Endometrium (tissue), 2 donors: ENCODE results near the gene ATN1.

ENCODE experiments used
- FAIRE-seq: peaks from 2 replicates; lab custom pipeline; 2012; peaks lifted over from hg19 to GRCh38; lab: Jason Lieb, UNC
- donor health status: control.
- donor health status: control.

ATN1 gene

DNA sequence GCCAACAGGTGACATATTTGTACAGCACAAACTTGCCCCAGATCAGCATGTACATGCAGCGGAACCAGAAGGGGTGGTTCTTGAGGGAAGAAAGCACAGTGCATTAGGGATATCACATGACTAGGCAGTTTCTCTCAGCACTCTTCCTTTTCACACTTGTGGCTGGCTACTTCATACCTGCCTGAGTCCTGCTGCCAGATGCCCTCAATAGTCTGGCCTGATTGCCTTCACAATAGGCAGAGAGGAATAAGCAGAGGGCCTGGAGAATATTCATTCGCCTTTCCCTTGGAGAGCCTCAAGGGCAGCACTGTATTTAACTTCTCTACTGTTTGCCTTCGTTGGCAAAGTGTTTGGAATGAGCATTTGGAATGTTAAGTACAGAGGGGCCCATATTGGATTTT is 50.9 kb downstream of the ATN1 start:
- no peak for FAIRE-seq

DNA sequence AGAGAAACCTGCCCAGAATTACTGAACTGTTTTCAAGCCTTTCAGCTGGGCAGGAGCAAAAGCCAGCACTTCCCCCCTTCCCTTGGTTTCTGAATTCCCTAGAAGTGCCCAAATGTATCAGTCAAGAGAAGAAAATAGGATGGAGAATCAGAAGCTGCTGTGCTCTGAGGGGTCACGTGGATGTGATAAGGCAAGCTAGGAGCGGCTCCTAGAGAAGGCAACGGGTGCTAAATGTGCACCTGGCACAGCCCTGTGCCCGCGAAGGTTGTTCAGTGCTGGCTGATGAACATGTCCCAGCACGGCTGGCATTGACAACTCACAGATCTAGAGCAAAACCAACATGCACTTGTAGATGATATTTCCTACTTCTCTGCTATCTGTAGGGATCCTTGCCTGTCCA is 51.3 kb downstream of the ATN1 start:
- FAIRE-seq = no peak

DNA sequence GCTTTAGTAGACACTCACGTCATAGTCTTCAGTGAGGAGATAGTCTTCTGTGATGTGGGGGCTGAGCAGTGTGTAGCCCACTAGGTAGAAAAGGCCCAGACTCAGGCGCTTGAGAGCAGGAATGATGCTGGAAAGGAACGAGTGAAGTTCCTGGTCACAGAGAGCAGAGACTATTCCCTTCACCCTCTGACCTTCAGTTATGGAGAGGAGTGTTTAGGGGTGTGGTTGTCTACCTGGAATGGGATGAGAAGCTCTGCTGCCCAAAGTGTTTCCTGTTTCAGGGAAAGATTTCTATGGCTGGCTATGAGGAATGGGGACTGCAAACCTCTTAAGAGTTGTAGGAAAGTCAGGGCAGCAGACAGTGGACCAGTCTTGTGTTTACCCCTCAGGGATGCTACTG is 51.7 kb downstream of the ATN1 start:
- FAIRE-seq = no peak

DNA sequence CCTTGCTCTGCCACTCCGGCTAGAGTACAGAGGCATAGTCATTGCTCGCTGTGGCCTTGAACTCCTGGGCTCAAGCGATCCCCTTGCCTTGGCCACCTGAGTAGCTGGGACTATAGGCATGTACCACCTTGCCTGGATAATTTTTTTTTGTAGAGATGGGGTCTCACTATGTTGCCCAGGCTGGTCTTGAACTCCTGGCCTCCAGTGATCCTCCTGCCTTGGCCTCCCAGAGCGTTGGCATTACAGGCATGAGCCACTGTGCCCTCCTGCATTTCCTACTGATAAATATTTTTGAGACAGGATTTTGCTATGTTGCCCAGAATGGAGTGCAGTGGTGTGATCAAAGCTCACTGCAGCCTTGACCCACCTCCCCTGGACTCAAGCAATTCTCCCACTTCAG is 52.3 kb downstream of the ATN1 start:
- no peak for FAIRE-seq

DNA sequence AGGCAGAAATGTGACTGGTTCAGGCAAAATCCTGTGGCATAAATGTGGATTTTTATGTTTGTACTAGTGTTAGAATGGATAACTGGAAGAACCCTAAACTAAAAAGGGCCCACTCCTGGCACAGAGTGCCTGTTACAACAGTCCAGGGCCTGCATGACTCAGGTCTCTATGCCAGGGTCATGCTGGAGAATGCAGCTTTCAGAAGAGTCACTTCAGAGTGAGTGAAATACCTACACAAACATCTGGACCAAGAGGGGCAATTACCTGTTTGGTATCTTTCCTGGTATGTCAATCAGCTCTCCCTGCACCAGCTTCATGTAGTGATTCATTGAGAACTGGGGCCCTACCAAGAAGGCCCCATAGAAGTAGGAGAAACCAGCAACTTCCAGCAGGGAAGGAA is 53.0 kb downstream of the ATN1 start:
- FAIRE-seq = no peak

DNA sequence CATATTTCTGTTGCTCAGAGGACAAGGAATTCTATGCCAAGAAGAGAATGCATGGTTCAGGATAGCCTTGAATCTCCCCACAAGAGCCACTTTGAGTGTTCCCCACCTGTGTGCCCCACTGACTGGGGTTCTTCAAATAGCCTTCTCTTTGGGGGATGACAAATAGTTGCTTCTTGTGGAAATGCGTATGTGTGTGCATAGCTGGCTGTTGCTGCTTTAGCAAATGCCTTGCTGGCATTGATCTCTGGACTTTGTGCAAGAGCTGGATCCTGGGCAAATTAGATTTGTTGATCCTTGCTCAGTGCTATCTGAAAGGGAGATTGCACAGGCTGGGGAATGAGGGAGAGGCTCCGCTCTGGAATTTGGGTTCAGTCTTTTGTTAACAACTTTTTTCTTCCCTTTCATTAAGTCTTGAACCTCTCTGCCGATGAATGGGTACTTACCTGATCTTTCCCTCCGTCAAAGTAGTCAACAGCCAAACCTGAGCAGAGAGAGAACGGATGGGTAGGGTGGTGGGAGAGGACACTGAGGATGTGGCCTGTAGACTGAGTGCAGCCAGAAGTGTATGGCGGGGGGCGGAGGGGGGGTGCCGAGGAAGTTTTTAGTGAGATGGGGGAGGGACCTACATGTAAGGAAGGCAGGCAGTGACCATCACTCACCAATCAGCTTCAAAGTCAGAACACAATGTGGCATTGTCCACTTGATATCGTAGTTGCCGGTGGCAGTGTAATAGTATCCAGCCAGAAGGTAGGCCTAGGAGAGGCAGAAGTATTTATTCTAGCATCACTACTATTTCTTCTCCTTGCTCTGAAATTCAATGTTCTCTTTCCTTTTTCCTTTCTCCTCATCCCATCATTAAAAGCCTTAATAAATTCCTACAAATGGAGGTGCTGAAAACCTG is 53.6 kb downstream of the ATN1 start:
- no peak for FAIRE-seq

DNA sequence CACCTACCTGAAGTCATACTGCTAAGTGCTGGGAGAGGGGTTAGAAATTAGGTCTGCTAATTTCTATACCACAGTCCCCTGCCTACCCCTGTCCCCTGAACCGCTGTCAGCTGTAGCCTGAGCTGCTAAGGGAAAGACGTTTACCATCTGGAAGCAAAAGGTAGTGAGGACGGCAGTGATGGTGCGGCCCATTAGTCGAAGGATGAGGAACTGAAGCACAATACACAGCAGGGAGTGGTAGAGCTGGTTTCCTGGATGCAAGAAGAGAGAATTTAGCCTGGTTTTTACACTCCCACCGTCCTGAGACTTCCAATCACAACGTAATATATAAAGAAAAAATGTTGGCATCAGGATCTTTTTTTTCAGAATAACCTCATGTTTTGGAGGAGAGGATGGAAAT is 54.8 kb downstream of the ATN1 start:
- FAIRE-seq = no peak

DNA sequence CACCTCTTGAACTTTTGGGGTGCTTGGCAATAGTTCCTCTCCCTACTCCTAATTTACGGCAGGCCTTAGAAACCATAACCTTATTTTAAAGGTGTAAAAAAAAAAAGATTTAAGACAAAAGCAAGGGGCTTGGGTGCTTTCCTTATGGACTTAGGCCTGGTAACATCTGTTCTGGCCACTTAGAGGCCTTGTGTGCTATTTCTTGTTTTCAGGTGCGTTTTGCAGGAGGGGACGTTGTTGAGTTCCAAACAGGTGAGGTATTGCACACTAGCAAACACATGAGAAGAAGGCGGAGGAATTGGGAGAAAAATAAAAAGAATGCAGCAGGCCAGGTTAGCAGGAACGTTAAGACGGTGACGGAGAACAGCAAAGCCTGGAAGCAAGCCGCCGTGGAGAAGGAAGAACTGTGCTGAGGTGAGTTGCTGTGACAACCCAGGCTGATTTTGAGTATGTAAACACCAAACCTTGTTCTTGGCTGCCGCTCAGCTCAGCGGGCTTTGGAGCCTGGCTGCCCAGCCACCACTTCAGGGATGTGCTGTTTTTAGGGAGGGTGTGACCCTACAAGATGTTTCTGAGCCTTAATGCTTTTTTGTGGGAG is 60.3 kb downstream of the ATN1 start:
- FAIRE-seq = no peak
